GM12878 (cell line): Measurements from ENCODE around the gene TUSC1. TPM values are rescaled to one million over a fixed set of nuclear protein-coding genes. Genes with fewer than 3 reads are reported as not detected.

ENCODE experiments used
- BHLHE40 ChIP-seq, 2 experiments: fragments of 450-650 bp in 1 of 2; IDR thresholded peaks; 2 replicates each; pipeline ENCODE4 v1.6.1; 2011 to 2017; ENCODE audit warnings: low read depth in 2 of 2, borderline replicate concordance in 1 of 2, improper control_type of control experiment in 1 of 2, low read length in 1 of 2, mild to moderate bottlenecking in 1 of 2
- EZH2 ChIP-seq: IDR thresholded peaks from 2 replicates; pipeline ENCODE4 v1.6.1; 2012; ENCODE audit warnings: low read depth, mild to moderate bottlenecking, control low read depth, inconsistent platforms, low read length, borderline replicate concordance; ENCODE audit not compliant: control insufficient read depth
- FOXM1 ChIP-seq: IDR thresholded peaks from 2 replicates; pipeline ENCODE4 v1.6.1; 2012; ENCODE audit warnings: low read depth, mild to moderate bottlenecking, inconsistent platforms, low read length, moderate library complexity
- IRF3 ChIP-seq: fragments of 450-650 bp; IDR thresholded peaks from 2 replicates; pipeline ENCODE4 v1.6.1; 2014; ENCODE audit warnings: mild to moderate bottlenecking
- JUNB ChIP-seq: IDR thresholded peaks from 2 replicates; pipeline ENCODE4 v1.6.1; 2016; ENCODE audit warnings: antibody characterized with exemption, mild to moderate bottlenecking
- MEF2B ChIP-seq: fragments of 450-650 bp; IDR thresholded peaks from 2 replicates; pipeline ENCODE4 v1.6.1; 2018; ENCODE audit warnings: mild to moderate bottlenecking, moderate library complexity; ENCODE audit not compliant: partially characterized antibody, poor library complexity, severe bottlenecking
- NFIC ChIP-seq: IDR thresholded peaks from 2 replicates; pipeline ENCODE4 v1.6.1; 2012; ENCODE audit warnings: low read depth, mild to moderate bottlenecking, inconsistent platforms, low read length, moderate library complexity
- NKRF ChIP-seq: fragments of 450-650 bp; conservative IDR thresholded peaks from 2 replicates; pipeline ENCODE4 v1.6.1; 2017; ENCODE audit warnings: mild to moderate bottlenecking, moderate library complexity
- SIN3A ChIP-seq: IDR thresholded peaks from 2 replicates; pipeline ENCODE4 v1.6.1; 2012; ENCODE audit warnings: low read depth, low read length, improper control_type of control experiment
- WRNIP1 ChIP-seq: IDR thresholded peaks from 2 replicates; pipeline ENCODE4 v1.6.1; 2011; ENCODE audit warnings: low read depth, low read length, improper control_type of control experiment, borderline replicate concordance
- ZNF274 ChIP-seq: IDR thresholded peaks from one replicate; pipeline ENCODE4 v1.8.0; 2011; ENCODE audit not compliant: insufficient read length, insufficient read depth
- polyA plus RNA-seq, 11 experiments: library from polyadenylated mRNA; depleted of rRNA in 4 of 11; unstranded in 6 of 11; stranded (reverse) in 5 of 11; fragments of >200 nt; fragmentation: Nextera tagmentation in 4 of 11; fragmentation: Illumina TruSeq in 1 of 11; extraction: Ambion mirVana in 4 of 11; extraction: Trizol in 1 of 11; gene quantifications; 1 replicate in 1 of 11; 2 replicates in 10 of 11; pipeline versions ENCODE4 v1.2.1 to v1.2.3, GENCODE V29; 2011 to 2016; ENCODE audit warnings: inconsistent platforms in 2 of 11, missing spikeins in 2 of 11, low read depth in 1 of 11
- total RNA-seq, 4 experiments: library from RNA; depleted of rRNA in 3 of 4; stranded (reverse); fragments of >200 nt in 3 of 4; fragmentation: Illumina TruSeq in 1 of 4; extraction: Trizol in 1 of 4; gene quantifications; 2 replicates each; pipeline versions ENCODE4 v1.2.1 to v1.2.3, GENCODE V29; 2013 to 2021

Gene TUSC1
- total and polyA plus RNA-seq, 10 of the 15 experiments (the other 5 are each of a cell fraction or from before 2014, with no cell fraction given) = not detected

- TF ChIP-seq NKRF (no peak), NFIC (peak; percentile 45; the same call in 1 of the 2 replicates), BHLHE40 (IDR thresholded peaks at IDR 0.05; ENCODE audit: borderline replicate concordance in 1 of 2, low read depth in 2 of 2, low read length in 1 of 2) (no peak), IRF3 (no peak), FOXM1 (peak; percentile 39; the same call in 1 of the 2 replicates), MEF2B (peak; percentile 37), EZH2 (no peak), SIN3A (no peak), WRNIP1 (no peak), ZNF274 (no peak), JUNB (peak; percentile 77)
These were observed 26.6 kb upstream of the TUSC1 start (continued) for GRCh38 chr9:25704800-25705199.
